HG03354 (cell line): ENCODE results near the gene SLX4IP.
A peak's percentile ranks its signal among the peaks of the same experiment; 100 is the strongest.
"Not testable (repeated sequence)": the region's sequence is repeated elsewhere in the genome, so short reads cannot be mapped to it uniquely, and the experiment has no call there.

Experiments used
- ATAC-seq: cut with Tn5 transposase; IDR thresholded peaks from one replicate; pipeline ENCODE4 v1.9.1; 2021; ENCODE audit warnings: mild to moderate bottlenecking; ENCODE audit not compliant: unreplicated experiment, poor library complexity, severe bottlenecking

SLX4IP gene

GRCh38 chr20:10590446-10590845 lies 155.3 kb downstream of the SLX4IP start:
- ATAC-seq: not testable (repeated sequence)

- ATAC-seq: no peak
Observed at GRCh38 chr20:10590950-10591671, 156.0 kb downstream of the SLX4IP start.

GRCh38 chr20:10591946-10592521 lies 156.9 kb downstream of the SLX4IP start:
- no peak for ATAC-seq

- ATAC-seq: no peak
Observed at GRCh38 chr20:10594296-10594868, 159.3 kb downstream of the SLX4IP start.

- ATAC-seq: no peak
Observed at GRCh38 chr20:10595266-10595665, 160.2 kb downstream of the SLX4IP start.

- ATAC-seq: no peak
Observed at GRCh38 chr20:10595985-10596384, 160.9 kb downstream of the SLX4IP start.

GRCh38 chr20:10596710-10597121 lies 161.6 kb downstream of the SLX4IP start:
- ATAC-seq: no peak

DNA sequence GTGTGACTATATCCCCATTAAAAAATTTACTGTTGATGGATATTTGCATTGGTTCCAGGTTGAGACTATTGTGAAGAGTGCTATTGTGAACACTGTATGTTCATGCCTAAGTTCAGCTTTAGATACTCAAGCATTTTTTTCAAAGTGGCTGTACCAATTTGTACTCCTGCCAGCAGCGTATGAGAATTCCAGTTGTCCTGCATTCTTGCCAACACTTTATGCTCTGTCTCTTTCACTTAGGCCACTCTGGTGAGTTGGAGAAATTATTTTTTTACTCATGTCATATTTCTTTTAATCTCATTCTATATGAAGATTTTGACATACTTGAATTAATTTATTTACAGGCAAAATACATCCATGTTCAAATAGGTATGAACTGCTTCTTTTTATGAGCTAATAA lies 162.5 kb downstream of the SLX4IP start:
- no peak for ATAC-seq

DNA sequence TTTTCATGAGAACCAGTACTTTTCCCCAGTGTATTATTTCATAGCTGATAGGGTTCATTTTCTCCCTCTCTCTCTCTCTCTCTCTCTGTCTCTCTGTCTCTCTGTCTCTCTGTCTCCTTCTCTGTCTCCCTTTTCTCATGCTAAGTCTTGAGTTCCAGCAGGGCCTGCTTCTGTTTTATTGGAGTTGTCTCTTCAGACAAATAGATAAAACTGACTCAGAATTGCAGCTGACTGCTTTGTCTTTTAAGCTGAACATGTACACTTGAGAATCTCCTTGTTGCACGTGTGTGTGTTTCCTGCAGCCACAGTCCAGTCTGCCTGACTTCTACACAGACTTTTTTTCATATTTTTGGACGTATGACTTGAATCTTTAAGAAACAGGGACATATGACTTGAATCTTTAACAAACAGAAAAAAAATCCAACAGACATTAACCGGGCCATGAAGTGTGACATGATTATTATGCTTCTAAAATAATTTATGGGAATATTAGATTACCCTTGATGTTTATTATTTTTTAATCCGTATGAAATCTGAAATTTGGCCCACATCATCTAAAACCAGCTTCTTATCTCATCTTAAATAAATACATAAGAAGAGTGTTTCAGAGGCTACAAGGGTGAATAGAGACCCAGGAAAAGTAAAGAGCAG lies 167.2 kb downstream of the SLX4IP start:
- no peak for ATAC-seq

DNA sequence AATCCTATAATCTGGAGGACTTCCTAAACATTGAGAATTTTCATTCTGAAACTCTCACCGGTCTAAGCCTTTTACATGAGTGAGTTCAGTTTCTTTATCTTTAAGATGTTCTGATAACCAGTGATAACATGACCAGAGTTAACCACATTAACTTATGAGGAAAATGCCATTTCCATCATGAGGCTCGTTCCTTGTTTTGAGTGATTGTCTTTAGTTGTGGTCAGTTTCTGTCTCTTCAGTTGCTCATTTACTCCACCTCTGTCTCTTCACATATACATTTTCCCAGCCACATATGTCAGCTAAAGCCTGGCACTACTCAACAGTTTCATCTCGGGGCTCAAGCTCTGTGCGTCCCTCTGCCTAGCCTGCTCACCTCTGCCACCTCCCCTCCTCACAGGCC lies 168.3 kb downstream of the SLX4IP start:
- ATAC-seq: no peak

- ATAC-seq: no peak
Observed at GRCh38 chr20:10603971-10604864, 169.1 kb downstream of the SLX4IP start.

DNA sequence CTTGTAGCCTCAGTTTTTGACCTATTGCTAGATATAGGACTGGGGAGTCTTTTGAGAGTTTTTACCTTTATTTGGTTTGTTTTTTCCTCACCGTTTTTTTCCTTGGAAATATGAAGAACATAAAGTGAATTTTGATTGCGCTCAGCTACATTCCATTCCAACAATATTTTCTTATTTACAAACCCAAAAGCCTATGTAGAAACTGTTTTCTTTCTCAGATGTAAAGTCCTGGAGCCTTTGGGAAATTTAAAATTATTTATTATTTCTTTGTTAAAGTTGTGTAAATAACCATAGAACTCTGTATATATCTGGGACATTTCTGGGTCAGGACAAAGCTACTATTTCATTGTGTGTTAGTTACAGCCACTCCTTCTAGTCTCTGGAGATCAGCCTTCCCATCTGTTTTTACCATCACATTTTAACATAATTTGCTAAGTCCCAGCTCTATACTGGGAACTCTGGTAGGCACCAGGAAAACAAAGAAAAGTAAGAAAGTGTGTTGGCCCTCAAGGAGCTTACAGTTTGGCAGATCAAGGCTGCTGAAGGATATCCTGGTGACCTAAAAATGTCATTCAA lies 169.8 kb downstream of the SLX4IP start:
- ATAC-seq: no peak

DNA sequence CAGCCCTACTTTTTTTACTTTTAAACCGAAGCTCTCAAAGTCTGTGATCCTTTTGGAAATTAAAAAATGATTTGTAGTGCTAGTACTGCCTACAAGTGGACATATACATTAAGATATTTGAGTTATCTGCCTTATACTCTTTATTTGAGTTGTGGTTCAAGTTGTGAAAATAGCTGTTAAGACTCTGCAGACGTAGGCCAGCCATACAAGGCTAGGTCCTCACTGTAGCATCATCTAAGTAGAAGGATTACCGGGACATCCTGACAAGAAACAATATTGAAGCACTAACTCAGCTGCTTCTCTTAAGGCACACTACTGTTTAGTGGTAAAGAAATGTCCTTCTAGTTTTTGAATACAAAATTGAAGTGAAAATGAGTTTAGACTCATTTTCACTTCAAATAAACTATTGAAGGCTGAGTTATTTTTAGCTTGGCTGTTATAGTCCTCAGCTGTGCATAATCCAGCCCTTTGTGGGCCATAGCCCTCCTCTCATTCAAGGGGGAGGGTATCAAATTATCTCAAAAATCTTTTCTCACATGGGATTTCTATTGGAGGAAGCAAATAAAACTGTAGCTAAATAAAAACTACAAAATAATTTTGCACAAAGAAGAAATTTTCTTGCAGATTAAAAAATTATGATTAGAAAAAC lies 170.6 kb downstream of the SLX4IP start:
- no peak for ATAC-seq

DNA sequence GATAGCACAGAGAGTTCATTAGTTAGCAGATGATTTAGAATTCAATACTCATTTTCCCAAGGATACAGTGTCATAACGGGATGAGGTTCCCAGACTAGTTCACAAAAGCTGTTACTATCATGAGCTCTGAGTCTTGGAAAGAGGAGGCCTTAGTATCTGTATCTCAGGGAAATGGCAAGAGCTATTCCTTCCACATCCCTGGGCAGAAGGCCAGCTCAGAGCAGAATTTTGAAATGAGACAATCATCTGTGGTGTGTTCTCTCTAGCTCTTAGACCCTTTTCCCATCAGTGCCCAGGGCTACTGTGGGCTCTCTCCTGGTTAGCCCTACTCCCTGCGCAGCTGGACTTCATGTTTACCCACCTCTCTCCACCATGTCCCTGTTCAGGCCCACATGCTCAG lies 174.2 kb downstream of the SLX4IP start:
- no peak for ATAC-seq

- no peak for ATAC-seq
Observed at GRCh38 chr20:10609770-10610169, 174.7 kb downstream of the SLX4IP start.

GRCh38 chr20:10610251-10610650 lies 175.1 kb downstream of the SLX4IP start:
- ATAC-seq: no peak

DNA sequence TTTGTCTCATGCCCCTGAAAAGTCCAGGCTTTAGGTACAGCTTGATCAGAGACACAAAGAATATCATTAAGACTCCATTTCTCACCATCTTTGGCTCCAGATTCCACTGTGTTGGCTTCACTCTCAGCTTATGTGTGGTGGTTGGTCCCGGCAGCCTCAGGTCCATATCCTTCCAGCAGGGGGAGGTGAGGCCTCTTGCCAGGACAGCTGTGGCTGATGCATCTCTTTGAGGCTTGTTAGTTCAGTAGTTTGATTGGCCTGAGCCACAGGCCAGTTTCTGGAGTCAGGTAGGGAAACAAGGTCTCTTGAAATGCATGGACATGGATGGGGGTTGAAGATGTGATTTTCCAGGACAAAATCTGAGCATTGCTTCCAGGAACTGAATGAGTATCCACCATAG lies 176.3 kb downstream of the SLX4IP start:
- peak; percentile 90 for ATAC-seq

DNA sequence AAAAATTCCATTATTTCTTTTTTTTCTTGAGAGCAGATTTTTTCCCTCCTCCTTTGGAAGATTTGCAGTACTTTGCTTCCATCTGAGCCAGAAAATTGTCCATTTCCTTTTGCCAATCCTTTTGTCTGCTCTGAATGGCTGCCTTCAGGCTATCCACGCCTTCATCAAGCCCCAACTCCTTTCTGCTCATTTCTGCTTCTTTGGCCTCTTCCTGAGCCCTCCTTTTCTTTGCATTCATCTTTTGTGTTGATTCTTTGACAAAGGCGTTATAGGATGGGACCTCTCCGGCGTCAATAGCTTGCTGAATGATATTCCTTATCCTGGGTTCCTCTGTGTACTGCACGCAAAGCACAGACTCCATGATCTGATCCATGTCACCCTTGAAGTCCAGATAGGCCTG lies 178.3 kb downstream of the SLX4IP start:
- ATAC-seq: not testable (repeated sequence)

DNA sequence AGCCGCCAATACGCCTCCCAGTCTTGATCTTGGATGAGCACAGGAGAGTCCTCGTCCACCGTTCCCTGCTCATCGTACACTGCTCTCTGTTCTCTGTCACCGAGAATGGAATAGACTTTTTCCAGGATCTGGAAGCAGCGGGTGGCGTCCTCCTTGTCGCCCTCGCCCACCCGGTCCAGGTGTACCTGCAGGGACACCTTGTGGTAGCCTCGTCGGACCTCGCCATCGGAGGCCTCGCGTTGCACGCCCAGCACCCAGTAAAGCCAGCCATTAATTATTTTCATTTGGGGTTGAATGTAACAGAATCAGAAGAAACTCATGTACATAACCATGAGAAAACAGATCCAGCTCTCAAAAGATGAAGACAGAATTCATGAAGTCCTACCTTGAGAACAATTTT lies 178.8 kb downstream of the SLX4IP start:
- ATAC-seq: no peak
